ENCODE measurements around the gene GFAP. TPM values are rescaled to one million over a fixed set of nuclear protein-coding genes. Genes with fewer than 3 reads are reported as not detected.

The GFAP gene
- total RNA-seq, 4 donors from 2014 or later = 1.4 to 4.1 (median 2.9) TPM

- TF ChIP-seq CTCF (IDR thresholded peaks at IDR 0.05) = no peak
- no peak for ATAC-seq (ENCODE audit: low FRiP score)
- no peak for DNase-seq (ENCODE audit: low spot score)
These were observed 10.7 kb upstream of the GFAP start for GRCh38 chr17:44925731-44926697.

DNA sequence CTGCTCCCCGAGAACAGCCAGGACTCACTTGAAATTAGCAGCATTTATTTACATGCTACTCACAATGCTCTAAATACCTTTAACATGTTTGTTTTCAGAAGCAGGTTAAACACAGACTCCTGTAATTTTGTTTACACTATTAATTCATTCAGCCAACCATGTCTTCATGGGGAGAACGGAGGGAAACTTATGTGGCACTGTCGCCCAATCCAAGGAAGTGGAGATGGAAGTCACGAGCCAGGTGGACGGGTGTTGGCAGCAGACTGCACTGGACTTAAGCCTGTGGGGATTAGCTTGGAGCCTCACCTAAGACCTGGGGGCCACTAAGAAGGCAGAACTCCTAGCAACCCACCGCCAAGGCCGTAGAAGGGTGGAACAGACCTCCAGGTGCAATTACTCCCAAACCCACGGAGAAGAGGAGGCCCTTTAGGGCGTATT is 8.8 kb upstream of the GFAP start:
- DNase-seq (ENCODE audit: low spot score) (no peak), ATAC-seq (ENCODE audit: low FRiP score) (no peak)
- TF ChIP-seq CTCF (IDR thresholded peaks at IDR 0.05) = no peak

DNA sequence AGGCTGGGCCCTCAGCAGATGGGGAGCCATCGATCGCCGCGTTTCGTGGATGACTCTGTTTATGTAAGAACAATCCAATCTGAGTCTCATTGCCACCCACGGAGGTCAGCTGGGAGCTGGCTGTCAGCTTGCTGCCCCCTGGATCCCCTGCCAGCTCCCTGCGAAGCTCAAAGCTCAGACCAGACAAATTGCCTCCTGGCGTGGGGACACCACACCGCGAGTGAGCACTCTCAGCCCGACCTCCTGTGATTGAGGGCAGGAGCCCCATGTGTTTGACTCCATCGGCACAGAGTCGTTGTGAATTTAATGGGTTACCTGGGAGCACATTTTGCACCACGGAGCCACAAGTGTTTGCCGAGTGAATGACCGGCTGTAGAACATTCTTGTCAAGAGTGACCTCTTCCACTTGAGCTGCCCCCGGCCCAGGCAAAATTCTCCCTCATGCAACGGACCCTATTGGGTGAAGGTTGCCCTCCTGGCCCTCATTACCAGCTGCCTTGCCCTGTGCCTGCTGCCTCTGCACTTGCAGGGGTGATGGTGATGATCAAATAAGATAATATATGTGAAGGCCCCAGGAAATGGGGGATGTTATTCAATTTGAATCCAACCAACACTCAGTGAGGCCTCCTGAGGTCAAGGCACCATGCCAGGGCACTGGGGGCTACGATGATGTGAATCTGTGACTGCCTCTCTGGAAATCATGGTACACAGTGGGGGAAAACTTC is 7.6 kb upstream of the GFAP start:
- DNase-seq (ENCODE audit: low spot score) (no peak), ATAC-seq (ENCODE audit: low FRiP score) (no peak)
- no peak for TF ChIP-seq CTCF (IDR thresholded peaks at IDR 0.05)

- DNase-seq (ENCODE audit: low spot score) = no peak
- ATAC-seq (ENCODE audit: low FRiP score) = no peak
- no peak for TF ChIP-seq CTCF (IDR thresholded peaks at IDR 0.05)
These were observed 6.8 kb upstream of the GFAP start for GRCh38 chr17:44922136-44922535.

- ATAC-seq (ENCODE audit: low FRiP score) (no peak), DNase-seq (ENCODE audit: low spot score) (no peak)
- TF ChIP-seq CTCF (IDR thresholded peaks at IDR 0.05) = no peak
These were observed 6.0 kb upstream of the GFAP start for GRCh38 chr17:44921122-44921882.

- DNase-seq (ENCODE audit: low spot score) = no peak
These were observed 5.3 kb upstream of the GFAP start for GRCh38 chr17:44920565-44920940.

More at GRCh38 chr17:44920565-44920940, 5.3 kb upstream of the GFAP start:
- ATAC-seq (ENCODE audit: low FRiP score) = no peak
- TF ChIP-seq CTCF (IDR thresholded peaks at IDR 0.05) = no peak

Measured in omental fat pad (tissue), 4 donors.